CD4-positive, alpha-beta T cell (primary cell): ENCODE measurements around the gene KCNMB2. TPM values are rescaled to one million over a fixed set of nuclear protein-coding genes. Genes with fewer than 3 reads are reported as not detected.

Experiments
- ATAC-seq: fragments of 200-7000 bp; cut with Tn5 transposase; one replicate; pipeline ENCODE4 v1.10.0; 2022; ENCODE audit warnings: mild to moderate bottlenecking; ENCODE audit not compliant: poor library complexity
- CTCF ChIA-PET: fragments of 350-600 bp; sonication (Branson Sonifier 250); formaldehyde crosslinking; loops from one replicate; lab custom pipeline; 2021; ENCODE audit warnings: antibody characterized with exemption, inconsistent platforms; lab: Charles Lee
- POLR2A ChIA-PET: fragments of 350-600 bp; sonication (Branson Sonifier 250); formaldehyde crosslinking; loops from one replicate; lab custom pipeline; 2021; ENCODE audit warnings: antibody characterized with exemption, inconsistent platforms; lab: Charles Lee
- DNase-seq, 14 experiments: peaks; one replicate each; pipeline ENCODE4 v3.0.0-alpha.2; 2013 to 2020; ENCODE audit warnings: mixed read lengths in 2 of 14
- H3K27ac ChIP-seq, 2 donors: one replicate each; pipeline versions ENCODE4 v1.5.1 to v1.7.0; 2013; ENCODE audit warnings: low read length in 2 of 2, low read depth in 1 of 2, mild to moderate bottlenecking in 1 of 2
- H3K27me3 ChIP-seq, 2 experiments: 1 replicate in 1 of 2; 2 replicates in 1 of 2; pipeline versions ENCODE4 v1.6.1 to v1.7.0; 2013; ENCODE audit warnings: low read length in 2 of 2, control low read depth in 1 of 2, mild to moderate bottlenecking in 1 of 2, moderate library complexity in 1 of 2; ENCODE audit not compliant: insufficient read depth in 2 of 2, control insufficient read depth in 1 of 2
- H3K36me3 ChIP-seq: one replicate; pipeline ENCODE4 v1.6.1; 2013; ENCODE audit warnings: low read length, control low read depth; ENCODE audit not compliant: insufficient read depth
- H3K4me1 ChIP-seq: one replicate; pipeline ENCODE4 v1.6.1; 2013; ENCODE audit warnings: low read length, control low read depth; ENCODE audit not compliant: insufficient read depth
- H3K4me3 ChIP-seq: one replicate; pipeline ENCODE4 v1.5.1; 2013; ENCODE audit warnings: mild to moderate bottlenecking, low read length, moderate library complexity
- H3K9me3 ChIP-seq, 2 experiments: 1 replicate in 1 of 2; 2 replicates in 1 of 2; pipeline versions ENCODE4 v1.6.1 to v1.7.0; 2013; ENCODE audit warnings: low read length in 2 of 2, mild to moderate bottlenecking in 2 of 2, control low read depth in 1 of 2, moderate library complexity in 1 of 2; ENCODE audit not compliant: control insufficient read depth in 1 of 2, insufficient read depth in 1 of 2
- H3K27ac Mint-ChIP-seq: one replicate; pipeline ENCODE4 v1.8.0; 2020; ENCODE audit warnings: mixed read lengths
- H3K27me3 Mint-ChIP-seq: one replicate; pipeline ENCODE4 v1.8.0; 2021; ENCODE audit warnings: mixed read lengths
- H3K36me3 Mint-ChIP-seq: one replicate; pipeline ENCODE4 v1.8.0; 2021; ENCODE audit warnings: low read depth, mixed read lengths
- H3K4me1 Mint-ChIP-seq: one replicate; pipeline ENCODE4 v1.8.0; 2021; ENCODE audit warnings: low read depth, mixed read lengths
- H3K4me3 Mint-ChIP-seq: one replicate; pipeline ENCODE4 v1.8.0; 2020; ENCODE audit warnings: mild to moderate bottlenecking, mixed read lengths
- H3K9me3 Mint-ChIP-seq: one replicate; pipeline ENCODE4 v1.8.0; 2020; ENCODE audit warnings: mixed read lengths
- intact Hi-C, 2 experiments: fragments of 100-400 bp; cut with DNase I in 1 of 2; cut with micrococcal nuclease in 1 of 2; formaldehyde crosslinking; loops; one replicate each; pipeline versions ENCODE4 v1.15.1 to v1.9.0; 2023 to 2025; cut with DNase I, micrococcal nuclease
- total RNA-seq, 174 experiments: library from RNA in 2 of 174; stranded (reverse) in 2 of 174; gene quantifications; one replicate each; pipeline ENCODE4 v1.2.3 and lab custom pipeline; 2021 to 2026
- TF ChIP-seq, protein P1 (sequence below): fragments of 200-600 bp; IDR thresholded peaks from one replicate; pipeline ENCODE4 v1.8.0; 2022; ENCODE audit warnings: antibody characterized with exemption, mild to moderate bottlenecking

Gene KCNMB2
- total RNA-seq, 2 experiments from 2014 or later: not detected

- H3K36me3 Mint-ChIP-seq: no peaks in the 10 kb centered on the region
- intact Hi-C loops: no loop called here
- H3K4me3 Mint-ChIP-seq: no peak overlapping the region
- CTCF ChIA-PET: no interaction called here
- POLR2A ChIA-PET: no interaction called here
- H3K9me3 Mint-ChIP-seq: peaks cover 5% of the 10 kb centered on the region
- ATAC-seq (no peak), DNase-seq (no peak)
- Histone ChIP-seq H3K4me1 (no peaks in the 10 kb centered on the region), H3K4me3 (no peak overlapping the region), H3K36me3 (no peaks in the 10 kb centered on the region), H3K27ac (no peak overlapping the region), H3K27me3 (no peaks in the 10 kb centered on the region), H3K9me3 (peaks cover 0 to 9% of the 10 kb centered on the region in 2 experiments)
- no peaks in the 10 kb centered on the region for H3K27me3 Mint-ChIP-seq
- no peak overlapping the region for H3K27ac Mint-ChIP-seq
- TF ChIP-seq, protein P1, sequence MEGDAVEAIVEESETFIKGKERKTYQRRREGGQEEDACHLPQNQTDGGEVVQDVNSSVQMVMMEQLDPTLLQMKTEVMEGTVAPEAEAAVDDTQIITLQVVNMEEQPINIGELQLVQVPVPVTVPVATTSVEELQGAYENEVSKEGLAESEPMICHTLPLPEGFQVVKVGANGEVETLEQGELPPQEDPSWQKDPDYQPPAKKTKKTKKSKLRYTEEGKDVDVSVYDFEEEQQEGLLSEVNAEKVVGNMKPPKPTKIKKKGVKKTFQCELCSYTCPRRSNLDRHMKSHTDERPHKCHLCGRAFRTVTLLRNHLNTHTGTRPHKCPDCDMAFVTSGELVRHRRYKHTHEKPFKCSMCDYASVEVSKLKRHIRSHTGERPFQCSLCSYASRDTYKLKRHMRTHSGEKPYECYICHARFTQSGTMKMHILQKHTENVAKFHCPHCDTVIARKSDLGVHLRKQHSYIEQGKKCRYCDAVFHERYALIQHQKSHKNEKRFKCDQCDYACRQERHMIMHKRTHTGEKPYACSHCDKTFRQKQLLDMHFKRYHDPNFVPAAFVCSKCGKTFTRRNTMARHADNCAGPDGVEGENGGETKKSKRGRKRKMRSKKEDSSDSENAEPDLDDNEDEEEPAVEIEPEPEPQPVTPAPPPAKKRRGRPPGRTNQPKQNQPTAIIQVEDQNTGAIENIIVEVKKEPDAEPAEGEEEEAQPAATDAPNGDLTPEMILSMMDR: no peak
- H3K4me1 Mint-ChIP-seq: no peaks in the 10 kb centered on the region
Observed at GRCh38 chr3:178634975-178635374, 98.7 kb downstream of the KCNMB2 start.

DNA sequence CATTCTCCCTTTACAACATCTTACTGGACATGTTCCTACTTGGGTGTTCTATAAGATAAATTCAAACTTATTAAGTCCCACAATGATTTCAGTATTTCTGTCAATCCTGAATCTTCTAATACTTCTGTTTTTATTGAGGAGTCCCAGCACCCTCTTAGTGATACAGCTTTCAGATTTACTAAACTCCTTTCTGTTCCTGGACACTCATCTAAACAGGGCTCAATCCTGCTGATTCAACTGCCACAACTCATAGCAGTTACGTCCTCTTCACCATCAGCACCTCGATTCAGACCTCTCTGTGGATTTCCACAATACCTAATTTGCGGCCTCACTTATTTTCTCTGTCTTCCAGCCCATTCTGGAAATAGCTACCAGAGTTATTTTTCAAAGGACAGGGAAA, 101.6 kb downstream of the KCNMB2 start:
- H3K9me3 ChIP-seq: peaks cover 0 to 8% of the 10 kb centered on the region in 2 experiments
- no peak overlapping the region for H3K27ac ChIP-seq
- no peaks in the 10 kb centered on the region for H3K4me1 ChIP-seq
- no peaks in the 10 kb centered on the region for H3K36me3 ChIP-seq
- Mint-ChIP-seq H3K9me3 (peaks cover 5% of the 10 kb centered on the region), H3K27ac (no peak overlapping the region), H3K4me3 (no peak overlapping the region), H3K36me3 (no peaks in the 10 kb centered on the region), H3K4me1 (no peaks in the 10 kb centered on the region), H3K27me3 (peaks cover 2% of the 10 kb centered on the region)
- DNase-seq (no peak), ATAC-seq (no peak)
- POLR2A ChIA-PET: no interaction called here
- CTCF ChIA-PET: no interaction called here
- no peaks in the 10 kb centered on the region for H3K27me3 ChIP-seq
- H3K4me3 ChIP-seq: no peak overlapping the region
- intact Hi-C loops: no loop called here
- TF ChIP-seq, protein P1: no peak

DNA sequence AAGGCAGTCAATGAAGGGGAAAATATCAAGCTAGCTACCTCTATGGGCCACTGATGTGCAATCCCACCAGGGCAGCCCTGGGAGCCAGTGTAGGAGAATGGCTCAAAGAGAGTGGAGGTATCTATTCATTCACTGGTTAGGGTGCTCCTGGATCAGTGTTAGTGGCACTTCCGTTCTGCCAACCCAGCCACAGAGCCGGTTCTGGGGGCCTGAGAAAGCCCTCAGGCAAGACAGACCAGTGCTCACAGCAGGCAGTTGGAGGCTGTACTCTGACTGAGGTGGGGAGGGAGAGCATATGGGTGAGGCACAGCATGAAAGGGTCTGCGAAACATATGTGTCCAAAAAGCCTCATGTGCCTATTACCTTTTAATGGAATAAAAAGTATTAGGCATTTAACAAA, 109.3 kb downstream of the KCNMB2 start:
- H3K4me1 ChIP-seq: no peaks in the 10 kb centered on the region
- DNase-seq (no peak), ATAC-seq (no peak)
- Mint-ChIP-seq H3K4me3 (no peak overlapping the region), H3K36me3 (no peaks in the 10 kb centered on the region), H3K9me3 (peaks cover 6% of the 10 kb centered on the region), H3K27ac (no peak overlapping the region), H3K4me1 (no peaks in the 10 kb centered on the region), H3K27me3 (peaks cover 17% of the 10 kb centered on the region)
- CTCF ChIA-PET: interaction anchor here (1.1 kb wide), 1 partner anchor 17 kb away, joined by 3 read pairs; no protein-coding TSS in a partner anchor
- TF ChIP-seq, protein P1: no peak
- POLR2A ChIA-PET: no interaction called here
- H3K4me3 ChIP-seq: no peak overlapping the region
- intact Hi-C loops: no loop called here
- no peaks in the 10 kb centered on the region for H3K9me3 ChIP-seq
- H3K36me3 ChIP-seq: no peaks in the 10 kb centered on the region
- H3K27me3 ChIP-seq: no peaks in the 10 kb centered on the region
- no peak overlapping the region for H3K27ac ChIP-seq
